ENCODE results near the gene GTPBP1. TPM values are rescaled to one million over a fixed set of nuclear protein-coding genes. Genes with fewer than 3 reads are reported as not detected.

Gene GTPBP1
- total and polyA plus RNA-seq, 2 of the 13 experiments (the other 11 are each of a cell fraction or from before 2014, with no cell fraction given), result 22.3 to 27.0 TPM

- TF ChIP-seq ZBTB34 (CRISPR knock-in tag; IDR thresholded peaks at IDR 0.05) (peak; percentile 59; the same call in 1 of the 2 replicates), ZNF790 (CRISPR knock-in tag; IDR thresholded peaks at IDR 0.05; ENCODE audit: borderline replicate concordance) (peak; percentile 47; the same call in 1 of the 2 replicates), RBFOX2 (IDR thresholded peaks at IDR 0.05; ENCODE audit: low read depth, low read length) (peak; percentile 93), DMTF1 (CRISPR knock-in tag; IDR thresholded peaks at IDR 0.05) (peak; percentile 78; the same call in 1 of the 2 replicates), ZNF180 (CRISPR knock-in tag; IDR thresholded peaks at IDR 0.05; ENCODE audit: borderline replicate concordance, low read depth) (peak; percentile 77; the same call in 1 of the 2 replicates), RFXAP (CRISPR knock-in tag; IDR thresholded peaks at IDR 0.05; ENCODE audit: borderline replicate concordance) (0 out of 2 replicates have a peak, but pooled peaks have one; percentile 47), NR1H2 (CRISPR knock-in tag; IDR thresholded peaks at IDR 0.05; ENCODE audit: borderline replicate concordance, low read depth) (no peak), KDM1A (CRISPR knock-in tag; IDR thresholded peaks at IDR 0.05) (no peak), HOXA5 (CRISPR knock-in tag; IDR thresholded peaks at IDR 0.05) (no peak), HMGXB4 (CRISPR knock-in tag; IDR thresholded peaks at IDR 0.05; ENCODE audit: borderline replicate concordance in 1 of 2, low read depth in 1 of 2) (peak; percentile 77 to 90), PAX8 (CRISPR knock-in tag; IDR thresholded peaks at IDR 0.05; ENCODE audit: borderline replicate concordance) (0 out of 2 replicates have a peak, but pooled peaks have one; percentile 23), MTERF4 (CRISPR knock-in tag; IDR thresholded peaks at IDR 0.05) (no peak; the same call in 1 of the 2 replicates), REST (IDR thresholded peaks at IDR 0.05; ENCODE audit: borderline replicate concordance in 1 of 2, low read depth in 1 of 2, low read length in 2 of 2) (no peak)
Observed at GRCh38 chr22:38700789-38701628, 4.7 kb upstream of the GTPBP1 start, which contains the start of gene JOSD1 (continued).
